DMS 273 (cell line): ENCODE data around the gene DAAM1.

Experiments
- DNase-seq: peaks from one replicate; lab custom pipeline; 2025; ENCODE audit not compliant: unreplicated experiment; lab: John Stamatoyannopoulos, UW

The DAAM1 gene

GRCh38 chr14:59187118-59187517, 1.3 kb upstream of the DAAM1 start:
- no peak for DNase-seq

- DNase-seq: peak; percentile 75
Measured at GRCh38 chr14:59187802-59188460, 536 bp upstream of the DAAM1 start.

GRCh38 chr14:59189091-59189785, 771 bp downstream of the DAAM1 start:
- peak; percentile 77 for DNase-seq

- peak; percentile 98 for DNase-seq
Measured at GRCh38 chr14:59189786-59190368, 1.4 kb downstream of the DAAM1 start.

- no peak for DNase-seq
Measured at GRCh38 chr14:59190372-59190771, 1.9 kb downstream of the DAAM1 start.

GRCh38 chr14:59195912-59196311, 7.4 kb downstream of the DAAM1 start:
- DNase-seq: peak; percentile 34

- no peak for DNase-seq
Measured at GRCh38 chr14:59197695-59198262, 9.3 kb downstream of the DAAM1 start.

- peak; percentile 45 for DNase-seq
Measured at GRCh38 chr14:59199205-59199604, 10.7 kb downstream of the DAAM1 start.

- DNase-seq: peak; percentile 38
Measured at GRCh38 chr14:59199614-59200013, 11.1 kb downstream of the DAAM1 start.

- DNase-seq: no peak
Measured at GRCh38 chr14:59200195-59200594, 11.7 kb downstream of the DAAM1 start.

- DNase-seq: no peak
Measured at GRCh38 chr14:59202031-59202430, 13.6 kb downstream of the DAAM1 start.

GRCh38 chr14:59204305-59204704, 15.8 kb downstream of the DAAM1 start:
- DNase-seq: no peak

GRCh38 chr14:59206892-59207291, 18.4 kb downstream of the DAAM1 start:
- no peak for DNase-seq

- DNase-seq: no peak
Measured at GRCh38 chr14:59207506-59207933, 19.1 kb downstream of the DAAM1 start.

GRCh38 chr14:59208224-59208814, 19.9 kb downstream of the DAAM1 start:
- DNase-seq: no peak

- DNase-seq: no peak
Measured at GRCh38 chr14:59208954-59209353, 20.5 kb downstream of the DAAM1 start.

GRCh38 chr14:59210621-59211020, 22.2 kb downstream of the DAAM1 start:
- no peak for DNase-seq

GRCh38 chr14:59213368-59214315, 25.2 kb downstream of the DAAM1 start:
- peak; percentile 77 for DNase-seq

- DNase-seq: no peak
Measured at GRCh38 chr14:59214702-59215302, 26.3 kb downstream of the DAAM1 start.

GRCh38 chr14:59215322-59215721, 26.9 kb downstream of the DAAM1 start:
- no peak for DNase-seq
